ENCODE measurements around the gene SARS1. TPM values are rescaled to one million over a fixed set of nuclear protein-coding genes. Genes with fewer than 3 reads are reported as not detected.

Gene SARS1
- total and polyA plus RNA-seq, 2 experiments from 2014 or later, result 158 to 180 TPM

DNA sequence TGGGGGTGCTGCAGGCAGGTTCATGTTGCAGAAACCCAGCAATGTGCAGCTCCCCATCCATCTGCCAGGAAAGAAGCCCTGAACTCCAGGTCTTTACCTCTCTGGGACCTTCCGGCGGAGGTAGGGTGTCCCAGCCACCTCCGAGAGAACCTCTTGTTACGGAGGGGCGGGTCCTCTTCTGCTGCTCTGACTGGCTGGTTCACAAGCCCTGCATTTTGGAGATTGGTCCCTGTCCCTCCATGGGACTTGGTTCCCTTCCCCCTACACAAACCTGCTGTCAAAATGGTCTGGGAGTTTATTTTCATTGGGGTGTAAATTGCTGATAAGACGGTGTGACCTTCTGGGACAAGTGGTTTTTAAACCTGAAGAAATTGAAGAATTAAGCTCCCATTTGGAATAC lies 27.6 kb downstream of the SARS1 start:
- TF ChIP-seq EZH2phosphoT487 (IDR thresholded peaks at IDR 0.05; ENCODE audit: low read depth, severe bottlenecking, unreplicated experiment) (no peak), CTCF (IDR thresholded peaks at IDR 0.05; ENCODE audit: poor library complexity) (no peak), EZH2 (IDR thresholded peaks at IDR 0.05; ENCODE audit: borderline replicate concordance) (no peak)
- Histone ChIP-seq H3K4me2 (peak overlapping the region; percentile 41), H3K27ac (no peak overlapping the region), H3K9me3 (ENCODE audit: low read depth) (no peaks in the 10 kb centered on the region), H3K36me3 (replicated peaks; ENCODE audit: insufficient read depth, low read depth) (no peaks in the 10 kb centered on the region), H4K20me1 (ENCODE audit: insufficient read depth, poor library complexity, severe bottlenecking) (no peaks in the 10 kb centered on the region), H3K4me1 (ENCODE audit: insufficient read depth) (peaks cover 12% of the 10 kb centered on the region), H2AFZ (no peak overlapping the region), H3K9me2 (replicated peaks; ENCODE audit: insufficient read depth) (no peaks in the 10 kb centered on the region), H3K79me2 (no peaks in the 10 kb centered on the region), H3K27me3 (no peaks in the 10 kb centered on the region), H3K4me3 (no peak overlapping the region)
- DNase-seq (ENCODE audit: low spot score), result no peak
- WGBS (ENCODE audit: low lambda C conversion rate, missing lambda C conversion rate), result 44% methylated on average over 6 of the region's 6 CpGs

GRCh38 chr1:109241841-109242345 lies 28.2 kb downstream of the SARS1 start:
- 41% methylated on average over 8 of the region's 8 CpGs for WGBS (ENCODE audit: low lambda C conversion rate, missing lambda C conversion rate)
- Histone ChIP-seq H3K79me2 (no peaks in the 10 kb centered on the region), H4K20me1 (ENCODE audit: insufficient read depth, poor library complexity, severe bottlenecking) (no peaks in the 10 kb centered on the region), H3K9me2 (replicated peaks; ENCODE audit: insufficient read depth) (no peaks in the 10 kb centered on the region), H3K27ac (no peak overlapping the region), H3K36me3 (replicated peaks; ENCODE audit: insufficient read depth, low read depth) (no peaks in the 10 kb centered on the region), H2AFZ (no peak overlapping the region), H3K9me3 (ENCODE audit: low read depth) (no peaks in the 10 kb centered on the region), H3K4me2 (no peak overlapping the region), H3K27me3 (no peaks in the 10 kb centered on the region), H3K4me1 (ENCODE audit: insufficient read depth) (peaks cover 12% of the 10 kb centered on the region), H3K4me3 (no peak overlapping the region)
- DNase-seq (ENCODE audit: low spot score), result no peak
- TF ChIP-seq EZH2 (IDR thresholded peaks at IDR 0.05; ENCODE audit: borderline replicate concordance) (no peak), CTCF (IDR thresholded peaks at IDR 0.05; ENCODE audit: poor library complexity) (no peak), EZH2phosphoT487 (IDR thresholded peaks at IDR 0.05; ENCODE audit: low read depth, severe bottlenecking, unreplicated experiment) (no peak)

DNA sequence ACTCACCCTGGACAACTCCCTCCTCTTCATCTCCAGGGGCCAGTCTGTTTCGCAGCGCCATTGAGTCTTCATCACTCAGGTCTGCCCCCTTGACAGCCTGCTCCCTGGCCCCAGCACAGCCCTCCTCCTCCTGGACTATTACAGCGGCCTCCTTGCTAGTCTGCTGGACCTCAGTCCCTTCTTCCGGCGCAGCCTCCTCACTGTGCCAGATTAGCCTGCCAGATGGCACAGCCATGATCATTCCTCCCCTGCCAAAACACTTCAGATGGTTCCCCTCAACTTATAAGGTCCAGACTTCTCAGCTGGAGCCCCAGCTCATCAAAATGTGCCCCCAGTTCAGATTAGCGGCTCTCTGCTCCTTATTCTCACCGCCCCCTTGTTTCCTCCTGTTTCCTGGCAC lies 28.7 kb downstream of the SARS1 start:
- Histone ChIP-seq H3K4me3 (no peak overlapping the region), H2AFZ (no peak overlapping the region), H4K20me1 (ENCODE audit: insufficient read depth, poor library complexity, severe bottlenecking) (no peaks in the 10 kb centered on the region), H3K4me1 (ENCODE audit: insufficient read depth) (peaks cover 12% of the 10 kb centered on the region), H3K9me3 (ENCODE audit: low read depth) (no peaks in the 10 kb centered on the region), H3K27ac (no peak overlapping the region), H3K36me3 (replicated peaks; ENCODE audit: insufficient read depth, low read depth) (no peaks in the 10 kb centered on the region), H3K27me3 (no peaks in the 10 kb centered on the region), H3K79me2 (no peaks in the 10 kb centered on the region), H3K9me2 (replicated peaks; ENCODE audit: insufficient read depth) (no peaks in the 10 kb centered on the region), H3K4me2 (no peak overlapping the region)
- TF ChIP-seq EZH2phosphoT487 (IDR thresholded peaks at IDR 0.05; ENCODE audit: low read depth, severe bottlenecking, unreplicated experiment), result no peak
- TF ChIP-seq CTCF (IDR thresholded peaks at IDR 0.05; ENCODE audit: poor library complexity), result no peak
- no peak for TF ChIP-seq EZH2 (IDR thresholded peaks at IDR 0.05; ENCODE audit: borderline replicate concordance)
- DNase-seq (ENCODE audit: low spot score), result no peak
- WGBS (ENCODE audit: low lambda C conversion rate, missing lambda C conversion rate), result 86% methylated on average over 7 of the region's 7 CpGs

GRCh38 chr1:109243221-109243620 lies 29.5 kb downstream of the SARS1 start:
- TF ChIP-seq CTCF (IDR thresholded peaks at IDR 0.05; ENCODE audit: poor library complexity), result no peak
- TF ChIP-seq EZH2phosphoT487 (IDR thresholded peaks at IDR 0.05; ENCODE audit: low read depth, severe bottlenecking, unreplicated experiment), result no peak
- TF ChIP-seq EZH2 (IDR thresholded peaks at IDR 0.05; ENCODE audit: borderline replicate concordance), result no peak
- Histone ChIP-seq H3K9me2 (replicated peaks; ENCODE audit: insufficient read depth) (no peaks in the 10 kb centered on the region), H2AFZ (no peak overlapping the region), H3K4me3 (no peak overlapping the region), H3K9me3 (ENCODE audit: low read depth) (no peaks in the 10 kb centered on the region), H3K27ac (no peak overlapping the region), H3K27me3 (no peaks in the 10 kb centered on the region), H3K4me1 (ENCODE audit: insufficient read depth) (peaks cover 12% of the 10 kb centered on the region), H3K36me3 (replicated peaks; ENCODE audit: insufficient read depth, low read depth) (no peaks in the 10 kb centered on the region), H3K4me2 (no peak overlapping the region), H3K79me2 (no peaks in the 10 kb centered on the region), H4K20me1 (ENCODE audit: insufficient read depth, poor library complexity, severe bottlenecking) (no peaks in the 10 kb centered on the region)
- WGBS (ENCODE audit: low lambda C conversion rate, missing lambda C conversion rate), result 50% methylated on average over 5 of the region's 5 CpGs
- no peak for DNase-seq (ENCODE audit: low spot score)

Measured in hepatocyte (in vitro differentiated cells).